HuH-7.5 (cell line): Measurements from ENCODE around the gene CCDC80.
"Not testable (repeated sequence)": the region's sequence is repeated elsewhere in the genome, so short reads cannot be mapped to it uniquely, and the experiment has no call there.

Source experiments
- DNase-seq: peaks from one replicate; pipeline ENCODE4 v3.0.0; 2011; ENCODE audit warnings: low spot score

Gene CCDC80

GRCh38 chr3:112640930-112641801 lies at the start of gene CCDC80:
Gene CCDC80, minus strand, starts transcription at chr3:112641143. Its CDS starts 1,238 bp downstream, at chr3:112639905.
- DNase-seq, result no peak

GRCh38 chr3:112689989-112690388 lies 49.0 kb upstream of the CCDC80 start:
- no peak for DNase-seq

GRCh38 chr3:112689385-112689784 lies 48.4 kb upstream of the CCDC80 start:
- no peak for DNase-seq

GRCh38 chr3:112688819-112689218 lies 47.9 kb upstream of the CCDC80 start:
- no peak for DNase-seq

GRCh38 chr3:112688085-112688769 lies 47.3 kb upstream of the CCDC80 start:
- no peak for DNase-seq

- DNase-seq, result no peak
These were observed 46.7 kb upstream of the CCDC80 start for GRCh38 chr3:112687616-112688015.

- DNase-seq, result no peak
These were observed 46.3 kb upstream of the CCDC80 start for GRCh38 chr3:112687211-112687610.

GRCh38 chr3:112685956-112686799 lies 45.2 kb upstream of the CCDC80 start:
- no peak for DNase-seq

- DNase-seq, result no peak
These were observed 44.5 kb upstream of the CCDC80 start for GRCh38 chr3:112685420-112685819.

GRCh38 chr3:112682361-112682760 lies 41.4 kb upstream of the CCDC80 start:
- no peak for DNase-seq

GRCh38 chr3:112681822-112682325 lies 40.9 kb upstream of the CCDC80 start:
- DNase-seq, result no peak

- no peak for DNase-seq
These were observed 35.8 kb upstream of the CCDC80 start for GRCh38 chr3:112676659-112677234.

- DNase-seq, result no peak
These were observed 35.1 kb upstream of the CCDC80 start for GRCh38 chr3:112675943-112676535.

GRCh38 chr3:112675349-112675748 lies 34.4 kb upstream of the CCDC80 start:
- DNase-seq, result no peak

GRCh38 chr3:112672716-112673541 lies 32.0 kb upstream of the CCDC80 start:
- DNase-seq, result no peak

GRCh38 chr3:112671930-112672715 lies 31.2 kb upstream of the CCDC80 start:
- DNase-seq, result no peak

- no peak for DNase-seq
These were observed 29.9 kb upstream of the CCDC80 start for GRCh38 chr3:112670824-112671223.

- DNase-seq, result no peak
These were observed 26.7 kb upstream of the CCDC80 start for GRCh38 chr3:112667599-112667998.

GRCh38 chr3:112665009-112665408 lies 24.1 kb upstream of the CCDC80 start:
- not testable (repeated sequence) for DNase-seq

GRCh38 chr3:112656043-112656442 lies 15.1 kb upstream of the CCDC80 start:
- no peak for DNase-seq
